ENCODE results near the gene OSBPL6. TPM values are rescaled to one million over a fixed set of nuclear protein-coding genes. Genes with fewer than 3 reads are reported as not detected.

Gene OSBPL6
- total and polyA plus RNA-seq, 10 donors: 0.13 to 2.2 (median 1.4) TPM

DNA sequence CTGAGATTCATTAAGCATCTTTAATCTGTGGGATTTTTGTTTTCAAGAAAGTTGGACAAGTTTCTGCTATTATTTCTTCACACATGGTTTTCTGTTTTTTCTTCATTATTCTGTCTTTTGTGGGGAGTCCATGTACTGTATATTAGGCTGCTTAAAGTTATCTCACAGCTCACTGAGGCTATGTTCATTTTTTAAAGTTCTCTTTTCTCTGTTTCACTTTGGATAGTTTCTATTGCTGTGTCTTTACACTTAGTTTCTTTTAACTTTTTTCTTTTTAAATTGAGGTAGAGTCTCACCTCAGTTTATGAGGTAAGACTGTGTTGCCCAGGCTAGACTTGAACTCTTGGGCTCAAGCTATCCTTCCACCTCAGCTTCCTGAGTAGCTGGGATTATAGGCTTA is 8.6 kb downstream of the OSBPL6 start:
- no peaks in the 10 kb centered on the region for H3K4me1 ChIP-seq
- no peaks in the 10 kb centered on the region for H3K9me3 ChIP-seq
- TF ChIP-seq POLR2AphosphoS5 (IDR thresholded peaks at IDR 0.05) (no peak), POLR2A (IDR thresholded peaks at IDR 0.05) (no peak)
- TF ChIP-seq, protein P1, sequence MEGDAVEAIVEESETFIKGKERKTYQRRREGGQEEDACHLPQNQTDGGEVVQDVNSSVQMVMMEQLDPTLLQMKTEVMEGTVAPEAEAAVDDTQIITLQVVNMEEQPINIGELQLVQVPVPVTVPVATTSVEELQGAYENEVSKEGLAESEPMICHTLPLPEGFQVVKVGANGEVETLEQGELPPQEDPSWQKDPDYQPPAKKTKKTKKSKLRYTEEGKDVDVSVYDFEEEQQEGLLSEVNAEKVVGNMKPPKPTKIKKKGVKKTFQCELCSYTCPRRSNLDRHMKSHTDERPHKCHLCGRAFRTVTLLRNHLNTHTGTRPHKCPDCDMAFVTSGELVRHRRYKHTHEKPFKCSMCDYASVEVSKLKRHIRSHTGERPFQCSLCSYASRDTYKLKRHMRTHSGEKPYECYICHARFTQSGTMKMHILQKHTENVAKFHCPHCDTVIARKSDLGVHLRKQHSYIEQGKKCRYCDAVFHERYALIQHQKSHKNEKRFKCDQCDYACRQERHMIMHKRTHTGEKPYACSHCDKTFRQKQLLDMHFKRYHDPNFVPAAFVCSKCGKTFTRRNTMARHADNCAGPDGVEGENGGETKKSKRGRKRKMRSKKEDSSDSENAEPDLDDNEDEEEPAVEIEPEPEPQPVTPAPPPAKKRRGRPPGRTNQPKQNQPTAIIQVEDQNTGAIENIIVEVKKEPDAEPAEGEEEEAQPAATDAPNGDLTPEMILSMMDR (IDR thresholded peaks at IDR 0.05 in 8 of 11, conservative IDR thresholded peaks at IDR 0.05 in 3 of 11): no peak

GRCh38 chr2:178204977-178205376 is 10.7 kb downstream of the OSBPL6 start:
- DNase-seq: no peak
- intact Hi-C loops (cut with DNase I; ENCODE audit: low total_unique reads): no loop called here
- H3K4me1 ChIP-seq: no peaks in the 10 kb centered on the region
- H3K9me3 ChIP-seq: no peaks in the 10 kb centered on the region
- H3K27ac ChIP-seq: no peak overlapping the region
- H3K4me3 ChIP-seq: no peak overlapping the region
- no peaks in the 10 kb centered on the region for H3K36me3 ChIP-seq
- 57 to 82% (median 78%) methylated on average over 2 of the region's 2 CpGs for WGBS, 5 donors
- peaks cover 0 to 19% (median 0%) of the 10 kb centered on the region in 7 donors for H3K27me3 ChIP-seq (replicated peaks in 1 of 7)
- TF ChIP-seq, protein P1 (IDR thresholded peaks at IDR 0.05 in 8 of 11, conservative IDR thresholded peaks at IDR 0.05 in 3 of 11): no peak
- TF ChIP-seq POLR2AphosphoS5 (IDR thresholded peaks at IDR 0.05): no peak
- no peak for TF ChIP-seq POLR2A (IDR thresholded peaks at IDR 0.05)

More for the DNA sequence above, 8.6 kb downstream of the OSBPL6 start:
- Histone ChIP-seq H3K36me3 (no peaks in the 10 kb centered on the region), H3K4me3 (no peak overlapping the region), H3K27ac (no peak overlapping the region), H3K27me3 (replicated peaks in 1 of 7) (peaks cover 0 to 33% (median 0%) of the 10 kb centered on the region in 7 donors)
- intact Hi-C loops (cut with DNase I; ENCODE audit: low total_unique reads): no loop called here
- no peak for DNase-seq

DNA sequence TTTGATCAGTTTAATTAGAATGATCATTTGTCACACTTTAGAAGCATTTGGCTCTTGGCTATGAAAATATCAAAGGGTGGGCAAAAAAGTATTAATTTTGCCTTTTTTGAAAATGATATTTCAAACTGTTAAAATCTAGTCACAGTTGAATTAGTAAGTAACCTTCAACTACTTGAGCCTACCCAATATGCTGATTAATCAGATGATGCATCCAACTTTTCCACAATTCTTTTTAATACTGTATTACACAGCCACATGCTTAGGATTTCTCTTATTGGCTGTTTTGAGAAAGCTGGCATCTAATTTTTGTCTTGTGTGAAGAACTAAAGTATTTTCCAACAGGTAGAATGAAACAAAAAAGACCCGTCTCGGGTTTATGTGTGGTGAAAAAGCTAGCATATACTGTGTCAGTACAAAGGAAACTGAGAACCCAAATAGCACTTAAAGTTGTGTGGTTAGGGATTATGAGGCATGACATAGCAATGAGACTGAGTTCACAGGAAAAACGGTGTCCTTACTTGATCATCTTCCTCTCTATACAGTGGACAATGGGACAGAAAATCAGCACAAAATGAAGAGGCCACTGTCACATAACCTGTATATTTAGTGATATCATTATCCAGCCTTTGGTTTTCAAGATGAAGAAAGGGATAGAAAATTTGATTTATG is 11.7 kb downstream of the OSBPL6 start:
- no peak overlapping the region for H3K27ac ChIP-seq
- intact Hi-C loops (cut with DNase I; ENCODE audit: low total_unique reads): no loop called here
- no peaks in the 10 kb centered on the region for H3K4me1 ChIP-seq
- no peak for DNase-seq
- TF ChIP-seq, protein P1 (IDR thresholded peaks at IDR 0.05 in 8 of 11, conservative IDR thresholded peaks at IDR 0.05 in 3 of 11): no peak
- TF ChIP-seq POLR2A (IDR thresholded peaks at IDR 0.05) (no peak), POLR2AphosphoS5 (IDR thresholded peaks at IDR 0.05) (no peak)
- no peaks in the 10 kb centered on the region for H3K36me3 ChIP-seq
- H3K9me3 ChIP-seq: no peaks in the 10 kb centered on the region
- no peak overlapping the region for H3K4me3 ChIP-seq
- WGBS, 5 donors: 81 to 94% (median 82%) methylated on average over 3 of the region's 3 CpGs
- peaks cover 0 to 15% (median 0%) of the 10 kb centered on the region in 7 donors for H3K27me3 ChIP-seq (replicated peaks in 1 of 7)

- H3K27me3 ChIP-seq (replicated peaks in 1 of 7): peaks cover 0 to 11% (median 0%) of the 10 kb centered on the region in 7 donors
- H3K36me3 ChIP-seq: no peaks in the 10 kb centered on the region
- intact Hi-C loops (cut with DNase I; ENCODE audit: low total_unique reads): no loop called here
- H3K4me1 ChIP-seq: no peaks in the 10 kb centered on the region
- no peaks in the 10 kb centered on the region for H3K9me3 ChIP-seq
- no peak overlapping the region for H3K4me3 ChIP-seq
- TF ChIP-seq POLR2A (IDR thresholded peaks at IDR 0.05) (no peak), POLR2AphosphoS5 (IDR thresholded peaks at IDR 0.05) (no peak)
- TF ChIP-seq, protein P1 (IDR thresholded peaks at IDR 0.05 in 8 of 11, conservative IDR thresholded peaks at IDR 0.05 in 3 of 11): no peak
- WGBS, 5 donors: 82 to 94% (median 92%) methylated on average over 1 of the region's 1 CpG
- H3K27ac ChIP-seq: no peak overlapping the region
- DNase-seq: no peak
Observed at GRCh38 chr2:178208336-178208735, 14.0 kb downstream of the OSBPL6 start.
